ENCODE measurements around the gene RHPN2. TPM values are rescaled to one million over a fixed set of nuclear protein-coding genes. Genes with fewer than 3 reads are reported as not detected.

The RHPN2 gene
- total and polyA plus RNA-seq, 2 experiments from 2014 or later = 15.7 to 29.6 TPM

- Histone ChIP-seq H3K27me3 (ENCODE audit: insufficient read depth) (no peaks in the 10 kb centered on the region), H4K20me1 (replicated peaks; ENCODE audit: insufficient read depth) (no peaks in the 10 kb centered on the region), H3K4me1 (ENCODE audit: insufficient read depth) (no peaks in the 10 kb centered on the region), H2AFZ (no peak overlapping the region), H3K4me2 (no peak overlapping the region), H3F3A (replicated peaks; ENCODE audit: low read depth) (no peaks in the 10 kb centered on the region), H3K36me3 (ENCODE audit: insufficient read depth) (no peaks in the 10 kb centered on the region), H3K4me3 (no peak overlapping the region), H3K27ac (ENCODE audit: low read depth) (no peak overlapping the region), H3K79me2 (replicated peaks; ENCODE audit: insufficient read depth) (no peaks in the 10 kb centered on the region), H3K9me2 (ENCODE audit: insufficient read depth) (no peaks in the 10 kb centered on the region)
- TF ChIP-seq EZH2 (IDR thresholded peaks at IDR 0.05; ENCODE audit: low read depth, unreplicated experiment) (no peak), EZH2phosphoT487 (IDR thresholded peaks at IDR 0.05; ENCODE audit: unreplicated experiment) (no peak), STAT1 (IDR thresholded peaks at IDR 0.05; ENCODE audit: unreplicated experiment) (no peak), REST (IDR thresholded peaks at IDR 0.05; ENCODE audit: unreplicated experiment) (no peak), POLR2AphosphoS5 (IDR thresholded peaks at IDR 0.05; ENCODE audit: low read depth) (no peak), ZNF331 (CRISPR knock-in tag; IDR thresholded peaks at IDR 0.05; ENCODE audit: low read depth) (no peak), NANOG (IDR thresholded peaks at IDR 0.05; ENCODE audit: borderline replicate concordance) (no peak), JUNB (IDR thresholded peaks at IDR 0.05; ENCODE audit: unreplicated experiment) (no peak), CTCF (conservative IDR thresholded peaks at IDR 0.05; ENCODE audit: low read depth in 2 of 2) (no peak), ZNF462 (CRISPR knock-in tag; IDR thresholded peaks at IDR 0.05) (no peak), CREB1 (CRISPR knock-in tag; IDR thresholded peaks at IDR 0.05; ENCODE audit: low read depth) (no peak), ZNF114 (CRISPR knock-in tag; IDR thresholded peaks at IDR 0.05) (no peak)
- TF ChIP-seq, protein P1, sequence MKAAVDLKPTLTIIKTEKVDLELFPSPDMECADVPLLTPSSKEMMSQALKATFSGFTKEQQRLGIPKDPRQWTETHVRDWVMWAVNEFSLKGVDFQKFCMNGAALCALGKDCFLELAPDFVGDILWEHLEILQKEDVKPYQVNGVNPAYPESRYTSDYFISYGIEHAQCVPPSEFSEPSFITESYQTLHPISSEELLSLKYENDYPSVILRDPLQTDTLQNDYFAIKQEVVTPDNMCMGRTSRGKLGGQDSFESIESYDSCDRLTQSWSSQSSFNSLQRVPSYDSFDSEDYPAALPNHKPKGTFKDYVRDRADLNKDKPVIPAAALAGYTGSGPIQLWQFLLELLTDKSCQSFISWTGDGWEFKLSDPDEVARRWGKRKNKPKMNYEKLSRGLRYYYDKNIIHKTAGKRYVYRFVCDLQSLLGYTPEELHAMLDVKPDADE (IDR thresholded peaks at IDR 0.05) = no peak
- Mint-ChIP-seq H3K9me3 (no peaks in the 10 kb centered on the region), H3K27me3 (ENCODE audit: insufficient read depth, low read depth, poor library complexity) (peaks cover 5% of the 10 kb centered on the region), H3K36me3 (ENCODE audit: low read depth) (peaks cover 61% of the 10 kb centered on the region), H3K4me1 (no peaks in the 10 kb centered on the region), H3K27ac (no peak overlapping the region), H3K4me3 (no peak overlapping the region)
- DNase-seq (ENCODE audit: low spot score) = no peak
- ATAC-seq = no peak
Measured at GRCh38 chr19:32997716-32998355, 66.9 kb downstream of the RHPN2 start.
